HepG2 (cell line): ENCODE measurements around the gene THSD4. TPM values are rescaled to one million over a fixed set of nuclear protein-coding genes. Genes with fewer than 3 reads are reported as not detected.

Source experiments
- ATAC-seq: fragments of 200-7000 bp; cut with Tn5 transposase; 3 replicates; pipeline ENCODE4 v1.9.1; 2020; ENCODE audit warnings: mild to moderate bottlenecking, moderate library complexity
- BruUV-seq: library from RNA; stranded (reverse); fragments of 400-500 nt; replicated peaks from 2 replicates; lab custom pipeline; 2021; lab: Mats Ljungman, UMichigan
- CTCF ChIA-PET: fragments of 300-600 bp; formaldehyde crosslinking; extraction: SDS; loops from one replicate; lab custom pipeline; 2021; ENCODE audit warnings: low total read pairs, inconsistent platforms, low intra/inter-chr PET ratio; lab: Yijun Ruan, JAX
- POLR2A ChIA-PET: fragments of 350-600 bp; sonication (Branson Sonifier 250); formaldehyde crosslinking; loops from one replicate; lab custom pipeline; 2020; ENCODE audit warnings: antibody characterized with exemption, inconsistent platforms; lab: Yijun Ruan, JAX
- DNase-seq: peaks from one replicate; pipeline ENCODE4 v3.0.0-alpha.2; 2015; ENCODE audit warnings: low spot score
- FAIRE-seq: peaks from 3 replicates; lab custom pipeline; 2011; peaks lifted over from hg19 to GRCh38; lab: Jason Lieb, UNC
- H2AFZ ChIP-seq: one replicate; pipeline ENCODE4 v1.6.1; 2011; ENCODE audit warnings: low read length, inconsistent platforms
- H3K27ac ChIP-seq: fragments of 300-600 bp; 3 replicates; pipeline ENCODE4 v1.8.0; 2011; ENCODE audit warnings: mixed run types, mild to moderate bottlenecking, mixed read lengths, low read length, inconsistent platforms; ENCODE audit not compliant: insufficient read depth; ENCODE audit errors: extremely low read length
- H3K27me3 ChIP-seq, 2 experiments: fragments of 200-600 bp in 1 of 2; 2 replicates in 1 of 2; 3 replicates in 1 of 2; pipeline versions ENCODE4 v1.6.0 to v1.8.0; 2011; ENCODE audit warnings: low read length in 2 of 2, mild to moderate bottlenecking in 2 of 2, moderate library complexity in 2 of 2, inconsistent platforms in 1 of 2; ENCODE audit not compliant: insufficient read depth in 2 of 2, control insufficient read depth in 1 of 2
- H3K36me3 ChIP-seq, 2 experiments: fragments of 200-600 bp in 1 of 2; replicated peaks in 1 of 2; 2 replicates in 1 of 2; 3 replicates in 1 of 2; pipeline versions ENCODE4 v1.5.1 to v1.8.0; 2011; ENCODE audit warnings: low read length in 2 of 2, inconsistent platforms in 1 of 2; ENCODE audit not compliant: insufficient read depth in 2 of 2, control insufficient read depth in 1 of 2
- H3K4me1 ChIP-seq: 2 replicates; pipeline ENCODE4 v1.5.1; 2012; ENCODE audit warnings: low read length, inconsistent platforms; ENCODE audit not compliant: insufficient read depth
- H3K4me2 ChIP-seq: 2 replicates; pipeline ENCODE4 v1.6.0; 2011; ENCODE audit warnings: low read depth, low read length, inconsistent platforms
- H3K4me3 ChIP-seq, 3 experiments: fragments of 200-600 bp in 1 of 3; sonication (generic), shearing (Covaris generic) in 1 of 3; replicated peaks in 1 of 3; 2 replicates each; pipeline ENCODE4 v1.5.1; 2011 to 2016; ENCODE audit warnings: low read length in 3 of 3, inconsistent platforms in 2 of 3, low read depth in 2 of 3, mild to moderate bottlenecking in 2 of 3, control low read depth in 1 of 3, mixed read lengths in 1 of 3; ENCODE audit not compliant: insufficient read depth in 1 of 3
- H3K79me2 ChIP-seq: one replicate; pipeline ENCODE4 v1.6.1; 2011; ENCODE audit warnings: low read length, inconsistent platforms; ENCODE audit not compliant: insufficient read depth
- H3K9ac ChIP-seq: 2 replicates; pipeline ENCODE4 v1.6.0; 2011; ENCODE audit warnings: mild to moderate bottlenecking, low read depth, low read length, inconsistent platforms; ENCODE audit not compliant: insufficient read depth
- H3K9me3 ChIP-seq: 2 replicates; pipeline ENCODE4 v1.5.1; 2012; ENCODE audit warnings: mild to moderate bottlenecking, low read length
- H4K20me1 ChIP-seq: 2 replicates; pipeline ENCODE4 v1.6.0; 2011; ENCODE audit warnings: inconsistent platforms, mild to moderate bottlenecking, low read length, moderate library complexity; ENCODE audit not compliant: insufficient read depth
- CREB1 ChIP-seq, 2 experiments: fragments of 450-650 bp in 1 of 2; IDR thresholded peaks; 2 replicates each; pipeline ENCODE4 v1.6.1; 2016 to 2017; ENCODE audit warnings: control low read depth in 1 of 2, mild to moderate bottlenecking in 1 of 2, missing compliant biosample characterization in 1 of 2, missing genetic modification characterization in 1 of 2
- FOXA3 ChIP-seq: IDR thresholded peaks from 2 replicates; pipeline ENCODE4 v1.6.1; 2016; ENCODE audit warnings: missing genetic modification reagents, missing compliant biosample characterization
- GATAD2A ChIP-seq: IDR thresholded peaks from 2 replicates; pipeline ENCODE4 v1.6.1; 2016
- NFE2L2 ChIP-seq: fragments of 150-350 bp; IDR thresholded peaks from 2 replicates; pipeline ENCODE4 v1.6.1; 2014; ENCODE audit warnings: low read length
- PBX2 ChIP-seq: IDR thresholded peaks from 2 replicates; pipeline ENCODE4 v1.6.1; 2016; ENCODE audit warnings: control low read depth
- ZNF18 ChIP-seq: sonication (generic); formaldehyde crosslinking; IDR thresholded peaks from 2 replicates; pipeline ENCODE4 v1.8.0; 2022; ENCODE audit warnings: mild to moderate bottlenecking, missing genetic modification reagents; ENCODE audit not compliant: insufficient replicate concordance
- ZNF235 ChIP-seq: sonication (generic); formaldehyde crosslinking; IDR thresholded peaks from 2 replicates; pipeline ENCODE4 v1.8.1; 2023; ENCODE audit warnings: mild to moderate bottlenecking, missing genetic modification reagents, borderline replicate concordance
- ZNF367 ChIP-seq: sonication (generic); formaldehyde crosslinking; IDR thresholded peaks from 2 replicates; pipeline ENCODE4 v1.4.0; 2020; ENCODE audit warnings: missing genetic modification reagents, borderline replicate concordance
- ZNF574 ChIP-seq: sonication (generic); formaldehyde crosslinking; IDR thresholded peaks from 2 replicates; pipeline ENCODE4 v1.4.0; 2020; ENCODE audit warnings: missing genetic modification reagents
- WGBS: methylation state at CpG from one replicate; pipeline ENCODE4 v1.1.6; 2017; ENCODE audit warnings: low lambda C conversion rate; 5-methylcytosine and 5-hydroxymethylcytosine counted together
- in situ Hi-C: cut with HindIII; loops from 2 replicates; pipeline ENCODE4 v1.10.0; 2017; ENCODE audit warnings: low pct_unique_long_range_greater_than_20kb; ENCODE audit not compliant: extremely low pct_ligation_motif_present
- intact Hi-C: fragments of 100-400 bp; cut with micrococcal nuclease; formaldehyde crosslinking; loops from one replicate; pipeline ENCODE4 v1.10.0; 2022; ENCODE audit not compliant: unreplicated experiment
- polyA plus RNA-seq, 8 experiments: library from polyadenylated mRNA; depleted of rRNA in 3 of 8; stranded (reverse) in 7 of 8; unstranded in 1 of 8; fragments of >200 nt; fragmentation: Illumina TruSeq in 4 of 8; extraction: Trizol in 4 of 8; gene quantifications; 2 replicates each; pipeline versions ENCODE4 v1.2.1 to v1.2.3, GENCODE V29; 2011 to 2016; ENCODE audit warnings: low read depth in 4 of 8, missing spikeins in 1 of 8, mixed read lengths in 1 of 8; ENCODE audit not compliant: insufficient read depth in 1 of 8
- total RNA-seq, 5 experiments: library from RNA; depleted of rRNA; stranded (reverse); fragments of >200 nt; fragmentation: Illumina TruSeq; extraction: Trizol; gene quantifications; 2 replicates each; pipeline ENCODE4 v1.2.3, GENCODE V29; 2016; ENCODE audit warnings: low read depth in 1 of 5
- TF ChIP-seq, protein P1 (sequence below): sonication (generic); formaldehyde crosslinking; IDR thresholded peaks from 2 replicates; pipeline ENCODE4 v1.4.0; 2020; ENCODE audit warnings: low read depth, mild to moderate bottlenecking, missing genetic modification reagents

THSD4 gene
- total and polyA plus RNA-seq, 2 of the 13 experiments (the other 11 are each of a cell fraction or from before 2014, with no cell fraction given), result 0.07 to 0.21 TPM

GRCh38 chr15:71826196-71826595, 710.9 kb downstream of the THSD4 start:
- H3K4me2 ChIP-seq, result no peak overlapping the region
- CTCF ChIA-PET, result no interaction called here
- ATAC-seq, result no peak
- peaks cover 9% of the 10 kb centered on the region; the same call in 1 of the 2 replicates for H3K9me3 ChIP-seq
- H3K9ac ChIP-seq, result no peak overlapping the region
- H3K4me1 ChIP-seq, result no peaks in the 10 kb centered on the region
- H3K27ac ChIP-seq, result no peak overlapping the region
- DNase-seq, result no peak
- no peak overlapping the region for H2AFZ ChIP-seq
- POLR2A ChIA-PET, result no interaction called here
- no peaks in the 10 kb centered on the region for H4K20me1 ChIP-seq
- in situ Hi-C loops, result no loop called here
- BruUV-seq, result no TSS peak
- H3K27me3 ChIP-seq, result no peaks in the 10 kb centered on the region
- FAIRE-seq, result no peak
- no peak for TF ChIP-seq ZNF235 (CRISPR knock-in tag)
- TF ChIP-seq FOXA3 (CRISPR knock-in tag), result no peak
- TF ChIP-seq NFE2L2, result no peak
- TF ChIP-seq PBX2 (CRISPR knock-in tag), result no peak
- TF ChIP-seq ZNF574 (CRISPR knock-in tag), result no peak
- TF ChIP-seq CREB1 (IDR thresholded peaks at IDR 0.05), result no peak
- no peak for TF ChIP-seq CREB1 (CRISPR knock-in tag; IDR thresholded peaks at IDR 0.05)
- TF ChIP-seq, protein P1, sequence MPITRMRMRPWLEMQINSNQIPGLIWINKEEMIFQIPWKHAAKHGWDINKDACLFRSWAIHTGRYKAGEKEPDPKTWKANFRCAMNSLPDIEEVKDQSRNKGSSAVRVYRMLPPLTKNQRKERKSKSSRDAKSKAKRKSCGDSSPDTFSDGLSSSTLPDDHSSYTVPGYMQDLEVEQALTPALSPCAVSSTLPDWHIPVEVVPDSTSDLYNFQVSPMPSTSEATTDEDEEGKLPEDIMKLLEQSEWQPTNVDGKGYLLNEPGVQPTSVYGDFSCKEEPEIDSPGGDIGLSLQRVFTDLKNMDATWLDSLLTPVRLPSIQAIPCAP (CRISPR knock-in tag), result no peak
- no peak for TF ChIP-seq GATAD2A (CRISPR knock-in tag)
- TF ChIP-seq ZNF367 (CRISPR knock-in tag), result no peak
- TF ChIP-seq ZNF18 (CRISPR knock-in tag), result no peak
- TF ChIP-seq, all 625 proteins: peak for 0
- Histone ChIP-seq H3K79me2 (no peaks in the 10 kb centered on the region), H3K36me3 (no peaks in the 10 kb centered on the region; a peak in 2 of 5 replicates), H3K4me3 (no peak overlapping the region)
- WGBS, result 94% methylated on average over 4 of the region's 5 CpGs
- intact Hi-C loops, result no loop called here
